Mucosa of gallbladder (tissue), 1 donor: ENCODE measurements around the gene ABCC11. TPM values are rescaled to one million over a fixed set of nuclear protein-coding genes. Genes with fewer than 3 reads are reported as not detected.

Experiments
- DNase-seq: peaks from one replicate; pipeline ENCODE4 v3.0.0-alpha.2; 2020; ENCODE audit warnings: low spot score
- total RNA-seq: library from RNA; stranded (reverse); gene quantifications from one replicate; pipeline ENCODE4 v1.2.1, GENCODE V29; 2021
- donor health status: DM: no; HTN: no; CAD: no.

Gene ABCC11
- 0.81 TPM for total RNA-seq

GRCh38 chr16:48247311-48247710 is at the start of gene ABCC11:
Gene ABCC11 (minus strand): TSS chr16:48247539. CDS start chr16:48231921, 15,618 bp downstream.
- no peak for DNase-seq

GRCh38 chr16:48295488-48296281 is 48.3 kb upstream of the ABCC11 start:
- DNase-seq: peak; percentile 20

- no peak for DNase-seq
These were observed 47.4 kb upstream of the ABCC11 start for GRCh38 chr16:48294724-48295123.

- no peak for DNase-seq
These were observed 45.1 kb upstream of the ABCC11 start for GRCh38 chr16:48292452-48292851.

- no peak for DNase-seq
These were observed 44.4 kb upstream of the ABCC11 start for GRCh38 chr16:48291754-48292153.

GRCh38 chr16:48291303-48291702 is 44.0 kb upstream of the ABCC11 start:
- DNase-seq: no peak

GRCh38 chr16:48287239-48287638 is 39.9 kb upstream of the ABCC11 start:
- no peak for DNase-seq

- DNase-seq: no peak
These were observed 37.6 kb upstream of the ABCC11 start for GRCh38 chr16:48284772-48285409.

- DNase-seq: no peak
These were observed 35.4 kb upstream of the ABCC11 start for GRCh38 chr16:48282636-48283263.

- DNase-seq: no peak
These were observed 33.2 kb upstream of the ABCC11 start for GRCh38 chr16:48280546-48280945.

GRCh38 chr16:48279199-48279598 is 31.9 kb upstream of the ABCC11 start:
- DNase-seq: no peak

GRCh38 chr16:48277158-48277557 is 29.8 kb upstream of the ABCC11 start:
- peak; percentile 70 for DNase-seq

GRCh38 chr16:48276102-48276501 is 28.8 kb upstream of the ABCC11 start:
- peak; percentile 45 for DNase-seq

- DNase-seq: no peak
These were observed 27.1 kb upstream of the ABCC11 start for GRCh38 chr16:48274476-48274875.

- peak; percentile 30 for DNase-seq
These were observed 25.6 kb upstream of the ABCC11 start for GRCh38 chr16:48272837-48273421.

GRCh38 chr16:48271728-48272127 is 24.4 kb upstream of the ABCC11 start:
- DNase-seq: no peak

- DNase-seq: no peak
These were observed 21.7 kb upstream of the ABCC11 start for GRCh38 chr16:48269011-48269410.

- DNase-seq: no peak
These were observed 15.3 kb upstream of the ABCC11 start for GRCh38 chr16:48262631-48263030.

GRCh38 chr16:48261569-48261968 is 14.2 kb upstream of the ABCC11 start:
- no peak for DNase-seq

GRCh38 chr16:48256579-48257177 is 9.3 kb upstream of the ABCC11 start:
- no peak for DNase-seq

- DNase-seq: no peak
These were observed 4.7 kb upstream of the ABCC11 start for GRCh38 chr16:48252013-48252412.
